Neural progenitor cell (in vitro differentiated cells): ENCODE measurements around the gene OMP. TPM values are rescaled to one million over a fixed set of nuclear protein-coding genes. Genes with fewer than 3 reads are reported as not detected.

Source experiments
- DNase-seq: peaks from one replicate; pipeline ENCODE4 v3.0.0-alpha.2; 2016; ENCODE audit warnings: low spot score
- H2AFZ ChIP-seq: fragments of 200-600 bp; sonication (generic); replicated peaks from 2 replicates; pipeline ENCODE4 v1.6.1; 2016; ENCODE audit warnings: antibody characterized with exemption
- H3F3A ChIP-seq: fragments of 200-600 bp; sonication (generic); 2 replicates; pipeline ENCODE4 v1.6.1; 2016; ENCODE audit warnings: antibody characterized with exemption, low read depth
- H3K27ac ChIP-seq: fragments of 200-600 bp; sonication (generic); 2 replicates; pipeline ENCODE4 v1.5.1; 2016; ENCODE audit warnings: mild to moderate bottlenecking
- H3K27me3 ChIP-seq: fragments of 200-600 bp; sonication (generic); 2 replicates; pipeline ENCODE4 v1.6.1; 2016; ENCODE audit warnings: mild to moderate bottlenecking, moderate library complexity
- H3K36me3 ChIP-seq: fragments of 200-600 bp; sonication (generic); 2 replicates; pipeline ENCODE4 v1.5.1; 2016
- H3K4me1 ChIP-seq: fragments of 200-600 bp; sonication (generic); 2 replicates; pipeline ENCODE4 v1.6.1; 2016; ENCODE audit warnings: mixed run types
- H3K4me2 ChIP-seq: fragments of 200-600 bp; sonication (generic); 2 replicates; pipeline ENCODE4 v1.6.1; 2016
- H3K4me3 ChIP-seq: fragments of 200-600 bp; sonication (generic); 2 replicates; pipeline ENCODE4 v1.5.1; 2016
- H3K79me2 ChIP-seq: fragments of 200-600 bp; sonication (generic); 2 replicates; pipeline ENCODE4 v1.6.1; 2016; ENCODE audit warnings: low read depth
- H3K9ac ChIP-seq: fragments of 200-600 bp; sonication (generic); 2 replicates; pipeline ENCODE4 v1.6.1; 2016
- H3K9me3 ChIP-seq: fragments of 200-600 bp; sonication (generic); 2 replicates; pipeline ENCODE4 v1.5.1; 2016; ENCODE audit warnings: low read depth
- H4K20me1 ChIP-seq: fragments of 200-600 bp; sonication (generic); 2 replicates; pipeline ENCODE4 v1.6.1; 2016; ENCODE audit warnings: low read depth
- H3K27ac Mint-ChIP-seq: 3 replicates; pipeline ENCODE4 v1.8.0; 2021; ENCODE audit warnings: mixed read lengths
- H3K27me3 Mint-ChIP-seq: 2 replicates; pipeline ENCODE4 v1.8.0; 2022; ENCODE audit warnings: low read depth, mild to moderate bottlenecking, inconsistent platforms, moderate library complexity, mixed read lengths; ENCODE audit not compliant: insufficient read depth
- H3K36me3 Mint-ChIP-seq: 3 replicates; pipeline ENCODE4 v1.8.0; 2021; ENCODE audit warnings: mixed read lengths
- H3K4me1 Mint-ChIP-seq: 3 replicates; pipeline ENCODE4 v1.8.0; 2021; ENCODE audit warnings: mixed read lengths
- H3K4me3 Mint-ChIP-seq: 3 replicates; pipeline ENCODE4 v1.8.0; 2021; ENCODE audit warnings: mild to moderate bottlenecking, moderate library complexity, mixed read lengths
- H3K9me3 Mint-ChIP-seq: 3 replicates; pipeline ENCODE4 v1.8.0; 2020; ENCODE audit warnings: mixed read lengths
- EZH2 ChIP-seq: fragments of 200-600 bp; sonication (generic); IDR thresholded peaks from 2 replicates; pipeline ENCODE4 v1.6.1; 2017; ENCODE audit warnings: antibody characterized with exemption, mild to moderate bottlenecking, moderate library complexity
- EZH2phosphoT487 ChIP-seq: fragments of 200-600 bp; sonication (generic); IDR thresholded peaks from 2 replicates; pipeline ENCODE4 v1.6.1; 2017; ENCODE audit warnings: antibody characterized with exemption
- total RNA-seq: library from RNA; depleted of rRNA; stranded (reverse); fragments of >200 nt; gene quantifications from 2 replicates; pipeline ENCODE4 v1.2.3, GENCODE V29; 2015; ENCODE audit warnings: low replicate concordance
- TF ChIP-seq, protein P1 (sequence below): fragments of 200-600 bp; sonication (generic); IDR thresholded peaks from 2 replicates; pipeline ENCODE4 v1.5.1; 2017; ENCODE audit warnings: antibody characterized with exemption, mild to moderate bottlenecking

The OMP gene
- total RNA-seq, 1 donor from 2014 or later, result not detected

DNA sequence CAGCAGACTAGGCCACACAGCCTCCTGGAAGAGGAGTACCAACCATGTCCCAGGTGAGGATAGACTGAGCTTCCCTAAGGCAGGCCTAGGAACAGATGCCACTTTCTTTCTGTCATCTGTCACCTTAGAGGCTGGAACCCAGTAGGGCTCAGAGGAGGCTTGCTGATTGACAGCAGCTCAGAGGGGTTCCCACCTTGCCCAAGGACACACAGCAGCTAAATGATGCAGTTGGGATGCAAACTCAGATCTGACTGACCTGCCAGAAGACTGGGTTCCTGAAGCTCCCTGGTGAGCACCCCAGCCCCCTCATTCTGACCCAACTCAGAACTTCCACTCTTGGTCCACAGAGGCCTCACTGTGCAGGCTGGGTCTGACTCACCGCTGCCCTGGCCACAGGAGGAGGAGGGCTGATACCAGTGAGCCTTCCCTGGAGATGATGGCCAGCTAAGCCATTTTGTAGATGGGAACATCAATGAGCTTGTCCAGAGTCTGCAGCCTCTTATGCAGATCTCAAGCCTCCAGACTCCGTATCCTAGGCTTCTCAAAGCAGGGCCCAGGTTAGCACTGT is 21.9 kb upstream of the OMP start:
- no peaks in the 10 kb centered on the region for H3K4me1 ChIP-seq
- no peak for DNase-seq
- H2AFZ ChIP-seq, result no peak overlapping the region
- no peak overlapping the region for H3K9ac ChIP-seq
- H3K9me3 ChIP-seq, result no peaks in the 10 kb centered on the region
- Mint-ChIP-seq H3K9me3 (peaks cover 12% of the 10 kb centered on the region), H3K36me3 (no peaks in the 10 kb centered on the region), H3K4me1 (peaks cover 3% of the 10 kb centered on the region), H3K27ac (no peak overlapping the region), H3K4me3 (no peak overlapping the region), H3K27me3 (peaks cover under 1% of the 10 kb centered on the region)
- H3K27ac ChIP-seq, result no peak overlapping the region
- no peaks in the 10 kb centered on the region for H3F3A ChIP-seq
- TF ChIP-seq EZH2 (no peak), EZH2phosphoT487 (no peak)
- TF ChIP-seq, protein P1, sequence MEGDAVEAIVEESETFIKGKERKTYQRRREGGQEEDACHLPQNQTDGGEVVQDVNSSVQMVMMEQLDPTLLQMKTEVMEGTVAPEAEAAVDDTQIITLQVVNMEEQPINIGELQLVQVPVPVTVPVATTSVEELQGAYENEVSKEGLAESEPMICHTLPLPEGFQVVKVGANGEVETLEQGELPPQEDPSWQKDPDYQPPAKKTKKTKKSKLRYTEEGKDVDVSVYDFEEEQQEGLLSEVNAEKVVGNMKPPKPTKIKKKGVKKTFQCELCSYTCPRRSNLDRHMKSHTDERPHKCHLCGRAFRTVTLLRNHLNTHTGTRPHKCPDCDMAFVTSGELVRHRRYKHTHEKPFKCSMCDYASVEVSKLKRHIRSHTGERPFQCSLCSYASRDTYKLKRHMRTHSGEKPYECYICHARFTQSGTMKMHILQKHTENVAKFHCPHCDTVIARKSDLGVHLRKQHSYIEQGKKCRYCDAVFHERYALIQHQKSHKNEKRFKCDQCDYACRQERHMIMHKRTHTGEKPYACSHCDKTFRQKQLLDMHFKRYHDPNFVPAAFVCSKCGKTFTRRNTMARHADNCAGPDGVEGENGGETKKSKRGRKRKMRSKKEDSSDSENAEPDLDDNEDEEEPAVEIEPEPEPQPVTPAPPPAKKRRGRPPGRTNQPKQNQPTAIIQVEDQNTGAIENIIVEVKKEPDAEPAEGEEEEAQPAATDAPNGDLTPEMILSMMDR, result no peak
- no peak overlapping the region for H3K4me2 ChIP-seq
- no peaks in the 10 kb centered on the region for H3K27me3 ChIP-seq
- no peaks in the 10 kb centered on the region for H3K79me2 ChIP-seq
- no peak overlapping the region for H3K4me3 ChIP-seq
- no peaks in the 10 kb centered on the region for H3K36me3 ChIP-seq
- H4K20me1 ChIP-seq, result no peaks in the 10 kb centered on the region

DNA sequence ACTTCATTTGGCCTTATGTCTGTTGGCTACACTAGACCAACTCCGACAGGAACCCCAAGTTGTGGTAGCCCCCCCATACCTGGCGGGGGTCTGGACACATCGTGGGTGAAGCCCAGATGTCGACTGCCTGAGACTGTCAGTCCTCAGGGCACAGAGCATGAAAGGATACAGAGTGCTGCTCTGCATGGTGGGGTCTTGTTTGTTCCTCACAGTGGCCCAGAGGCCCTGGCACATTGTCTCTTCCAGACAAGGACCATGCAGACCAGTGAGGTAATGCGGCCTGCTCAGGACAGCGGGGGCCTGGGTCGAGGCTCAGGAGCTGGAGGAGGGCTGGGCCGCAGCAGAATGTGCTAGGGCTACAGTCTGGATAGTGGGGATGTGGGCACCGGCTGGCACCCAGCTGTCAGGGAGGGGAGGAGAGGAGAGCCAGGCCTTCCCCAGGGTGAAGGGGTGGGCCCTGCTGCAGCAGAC is 21.2 kb upstream of the OMP start:
- no peak overlapping the region for H3K9ac ChIP-seq
- no peaks in the 10 kb centered on the region for H4K20me1 ChIP-seq
- H3K27me3 ChIP-seq, result no peaks in the 10 kb centered on the region
- no peak overlapping the region for H3K4me2 ChIP-seq
- TF ChIP-seq, protein P1, result no peak
- TF ChIP-seq EZH2phosphoT487 (no peak), EZH2 (no peak)
- H2AFZ ChIP-seq, result no peak overlapping the region
- Mint-ChIP-seq H3K9me3 (peaks cover 12% of the 10 kb centered on the region), H3K36me3 (no peaks in the 10 kb centered on the region), H3K27ac (no peak overlapping the region), H3K27me3 (peaks cover 3% of the 10 kb centered on the region), H3K4me3 (no peak overlapping the region), H3K4me1 (peaks cover 8% of the 10 kb centered on the region)
- no peak overlapping the region for H3K4me3 ChIP-seq
- H3K79me2 ChIP-seq, result no peaks in the 10 kb centered on the region
- no peaks in the 10 kb centered on the region for H3K36me3 ChIP-seq
- H3K9me3 ChIP-seq, result no peaks in the 10 kb centered on the region
- H3K27ac ChIP-seq, result no peak overlapping the region
- no peaks in the 10 kb centered on the region for H3F3A ChIP-seq
- H3K4me1 ChIP-seq, result no peaks in the 10 kb centered on the region
- DNase-seq, result no peak

DNA sequence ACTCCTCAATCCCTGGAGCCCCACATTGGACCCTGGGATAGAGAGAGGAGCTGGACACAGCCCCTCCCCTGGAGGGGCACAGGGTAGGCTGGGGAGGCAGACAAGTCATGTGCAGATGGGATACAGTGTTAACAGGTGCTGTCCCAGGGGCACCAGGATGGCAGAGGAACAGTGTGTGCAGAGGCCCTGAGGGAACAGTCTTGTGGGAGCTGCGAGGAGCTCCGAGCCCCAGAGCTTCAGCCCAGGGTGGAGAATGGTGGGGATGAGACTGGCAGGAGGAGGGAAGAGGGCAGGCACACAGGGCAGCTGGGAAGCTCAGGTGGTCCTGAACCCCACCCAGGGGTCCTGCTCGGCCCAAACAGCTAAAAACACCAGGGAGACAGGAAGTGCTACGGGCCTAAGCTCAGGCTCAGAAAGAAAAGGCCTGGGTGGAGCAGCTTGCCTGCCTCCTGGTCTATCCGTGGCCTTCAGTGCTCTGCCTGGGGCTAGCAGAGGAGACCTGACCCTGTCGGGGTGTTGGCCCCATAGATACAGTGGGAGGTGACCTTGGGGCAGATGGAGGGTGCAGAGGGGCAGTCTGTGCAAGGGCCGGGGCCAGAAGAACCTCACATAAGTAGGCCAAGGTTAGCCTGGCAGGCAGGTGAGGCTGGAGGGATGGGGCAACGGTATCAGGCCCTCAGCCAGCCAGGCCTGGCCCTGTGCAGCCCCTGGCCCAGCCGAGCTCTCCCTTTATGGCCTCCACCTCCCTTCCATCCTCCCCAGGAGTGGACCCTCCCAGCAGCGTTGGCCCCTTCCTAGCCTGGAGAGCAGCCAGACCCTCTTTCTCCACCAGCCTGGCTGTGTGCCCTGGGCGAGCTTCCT is 20.4 kb upstream of the OMP start:
- no peak overlapping the region for H3K4me3 Mint-ChIP-seq
- H3K27me3 Mint-ChIP-seq, result peaks cover 3% of the 10 kb centered on the region
- H3K36me3 Mint-ChIP-seq, result no peaks in the 10 kb centered on the region

More for the DNA sequence above, 20.4 kb upstream of the OMP start:
- Histone ChIP-seq H3K79me2 (no peaks in the 10 kb centered on the region), H4K20me1 (no peaks in the 10 kb centered on the region), H3F3A (no peaks in the 10 kb centered on the region), H3K27me3 (no peaks in the 10 kb centered on the region), H3K36me3 (no peaks in the 10 kb centered on the region), H3K4me3 (no peak overlapping the region), H3K27ac (no peak overlapping the region), H3K9me3 (no peaks in the 10 kb centered on the region), H3K4me2 (no peak overlapping the region), H3K9ac (no peak overlapping the region), H3K4me1 (no peaks in the 10 kb centered on the region), H2AFZ (no peak overlapping the region)
- Mint-ChIP-seq H3K9me3 (peaks cover 12% of the 10 kb centered on the region), H3K4me1 (peaks cover 8% of the 10 kb centered on the region), H3K27ac (no peak overlapping the region)
- DNase-seq, result no peak
- no peak for TF ChIP-seq EZH2
- TF ChIP-seq, protein P1, result no peak
- TF ChIP-seq EZH2phosphoT487, result no peak
